HG03520 (cell line): ENCODE data around the gene EIF4H.
"Not testable (repeated sequence)": the region's sequence is repeated elsewhere in the genome, so short reads cannot be mapped to it uniquely, and the experiment has no call there.

Source experiments
- ATAC-seq: cut with Tn5 transposase; IDR thresholded peaks from one replicate; pipeline ENCODE4 v1.9.1; 2021; ENCODE audit warnings: mild to moderate bottlenecking, moderate library complexity; ENCODE audit not compliant: unreplicated experiment

Gene EIF4H

DNA sequence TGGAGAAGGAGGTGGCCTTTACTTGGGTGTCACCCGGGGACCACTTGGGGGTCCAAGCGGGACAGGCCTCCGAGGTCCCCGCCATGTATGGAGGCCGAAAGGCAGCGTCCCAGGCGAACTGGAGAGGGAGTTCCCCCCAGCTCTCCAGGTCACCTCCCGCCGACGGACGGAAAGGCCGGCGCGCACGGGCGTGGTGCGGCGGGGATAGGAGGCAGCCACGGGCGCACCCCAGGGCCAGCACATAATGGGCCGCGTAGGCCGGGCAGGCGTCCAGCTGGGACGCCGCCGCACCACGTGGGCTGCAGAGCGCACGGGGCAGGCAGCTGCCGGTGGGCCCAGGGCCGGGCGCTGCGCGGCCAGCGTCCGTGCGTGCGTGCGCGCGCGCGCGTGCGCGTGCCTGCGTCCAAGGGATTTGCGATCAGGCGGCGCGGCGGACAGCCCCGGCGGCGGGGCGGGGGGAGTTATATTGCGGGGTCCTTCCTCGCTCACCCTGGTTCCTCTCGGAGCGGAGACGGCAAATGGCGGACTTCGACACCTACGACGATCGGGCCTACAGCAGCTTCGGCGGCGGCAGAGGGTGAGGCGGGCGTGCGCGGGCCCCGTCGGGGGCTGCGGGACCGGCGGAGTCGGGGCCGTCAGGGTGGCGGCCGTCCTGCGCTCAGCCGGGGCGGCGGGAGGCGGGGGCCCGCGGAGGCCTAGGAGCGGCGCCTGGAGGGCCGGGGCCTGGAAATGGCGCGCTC is at the start of gene EIF4H:
Gene EIF4H, plus strand, starts transcription at position 491 of the 740 bp plus-strand sequence. Its CDS starts 28 bp downstream, at position 519.
- ATAC-seq: peak; percentile 60

DNA sequence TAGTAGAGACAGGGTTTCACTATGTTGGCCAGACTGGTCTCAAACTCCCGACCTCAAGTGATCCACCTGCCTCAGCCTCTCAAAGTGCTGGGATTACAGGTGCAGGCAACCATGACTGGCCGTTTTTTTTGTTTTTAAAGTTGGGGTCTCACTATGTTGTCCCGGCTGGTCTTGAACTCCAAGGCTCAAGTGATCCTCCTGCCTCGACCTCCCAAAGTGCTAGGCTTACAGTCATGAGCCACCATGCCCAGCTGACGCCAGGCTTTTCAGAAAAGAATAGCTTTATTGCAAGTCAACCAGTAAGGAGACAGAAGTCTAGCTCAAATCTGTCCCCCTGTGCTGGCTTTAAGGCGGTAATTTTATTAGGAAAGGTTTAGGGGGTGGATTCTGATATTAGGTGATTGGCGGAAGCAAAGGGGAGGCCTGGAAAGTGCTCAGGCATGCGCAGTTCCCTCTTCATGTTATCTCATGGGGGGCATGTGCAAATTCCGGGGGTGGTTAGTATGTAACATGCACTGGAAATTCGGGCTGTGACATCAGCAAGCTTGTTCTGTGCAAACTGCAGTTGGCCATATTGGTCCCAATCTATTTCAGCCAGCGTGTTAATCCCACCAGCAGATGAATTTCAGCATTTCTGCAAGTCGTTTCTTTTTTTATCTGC is 47.8 kb upstream of the EIF4H start:
- ATAC-seq: no peak

DNA sequence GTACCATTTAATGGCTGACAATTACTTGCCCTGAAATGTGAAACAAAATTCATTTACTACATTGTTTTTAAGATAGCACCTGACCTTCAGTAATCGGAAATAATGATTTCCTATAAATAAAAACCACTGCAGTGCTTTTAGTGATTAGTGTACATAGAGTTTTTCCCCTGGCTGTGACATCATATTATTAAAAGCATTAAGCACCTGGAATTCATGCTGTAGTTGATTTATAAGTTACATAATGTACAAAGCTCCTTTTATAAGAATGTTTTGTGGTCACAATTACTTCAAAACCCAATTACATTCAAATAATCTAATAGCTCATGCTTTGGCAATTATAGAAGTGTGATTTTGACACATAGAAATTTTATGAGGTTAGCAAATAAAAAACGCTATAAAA is 44.3 kb upstream of the EIF4H start:
- ATAC-seq: no peak

DNA sequence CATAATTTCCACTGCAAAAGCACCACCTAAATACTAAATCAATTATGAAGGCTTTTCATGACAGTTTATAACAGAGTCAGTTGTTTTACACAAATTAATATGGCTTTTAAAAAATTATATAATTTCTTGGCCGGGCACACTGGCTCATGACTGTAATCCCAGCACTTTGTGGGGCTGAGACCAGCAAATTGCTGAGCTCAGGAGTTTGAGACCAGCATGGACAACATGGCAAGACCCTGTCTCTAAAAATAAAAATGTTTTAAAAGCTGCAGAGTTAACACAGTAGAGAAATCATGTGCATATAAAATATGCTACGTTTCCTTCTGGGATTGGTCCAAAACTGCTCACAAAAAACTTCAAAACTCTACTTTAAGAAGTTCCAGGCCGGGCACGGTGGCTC is 43.6 kb upstream of the EIF4H start:
- ATAC-seq: no peak

DNA sequence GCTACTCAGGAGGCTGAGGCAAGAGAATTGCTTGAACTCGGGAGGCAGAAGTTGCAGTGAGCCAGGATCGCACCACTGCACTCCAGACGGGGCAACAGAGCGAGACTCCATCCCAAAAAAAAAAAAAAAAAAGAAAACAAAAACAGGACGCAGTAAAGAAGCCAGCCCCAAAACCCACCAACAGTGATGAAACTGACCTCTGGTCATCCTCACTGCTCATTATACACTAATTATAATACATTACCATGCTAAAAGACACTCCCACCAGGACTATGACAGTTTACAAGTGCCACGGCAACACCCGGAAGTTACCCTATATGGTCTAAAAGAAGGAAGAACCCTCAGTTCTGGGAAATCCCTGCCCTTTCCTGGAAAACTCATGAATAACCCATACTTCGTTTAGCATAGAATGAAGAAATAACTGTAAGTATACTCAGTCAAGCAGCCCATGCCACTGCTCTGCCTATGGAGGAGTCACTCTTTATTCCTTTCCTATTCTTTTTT is 40.0 kb upstream of the EIF4H start:
- ATAC-seq: no peak

DNA sequence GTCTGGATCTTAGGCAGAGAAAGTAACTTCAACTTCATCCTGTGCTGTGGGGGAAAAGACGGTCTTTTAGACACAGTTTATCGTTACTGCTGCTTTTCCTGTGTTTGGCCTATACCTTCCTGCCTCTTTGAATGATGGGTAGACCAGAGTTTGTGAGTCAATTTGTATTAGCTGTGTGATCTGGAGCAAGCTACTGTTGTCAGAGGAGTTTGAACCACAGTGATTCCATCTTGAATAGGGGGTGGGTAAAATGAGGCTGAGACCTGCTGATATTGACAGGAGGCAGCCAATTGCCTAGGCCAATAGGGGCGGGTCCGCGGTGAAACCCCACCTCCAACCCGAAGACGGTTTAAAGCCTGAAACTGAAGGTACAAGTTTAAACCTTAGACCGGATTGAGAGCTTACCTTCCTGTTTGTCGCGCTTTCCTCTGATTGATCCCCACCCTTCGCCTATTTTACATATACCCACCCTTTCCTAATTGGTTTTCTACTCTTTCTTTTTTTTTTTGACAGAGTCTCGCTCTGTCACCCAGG is 35.8 kb upstream of the EIF4H start:
- no peak for ATAC-seq

DNA sequence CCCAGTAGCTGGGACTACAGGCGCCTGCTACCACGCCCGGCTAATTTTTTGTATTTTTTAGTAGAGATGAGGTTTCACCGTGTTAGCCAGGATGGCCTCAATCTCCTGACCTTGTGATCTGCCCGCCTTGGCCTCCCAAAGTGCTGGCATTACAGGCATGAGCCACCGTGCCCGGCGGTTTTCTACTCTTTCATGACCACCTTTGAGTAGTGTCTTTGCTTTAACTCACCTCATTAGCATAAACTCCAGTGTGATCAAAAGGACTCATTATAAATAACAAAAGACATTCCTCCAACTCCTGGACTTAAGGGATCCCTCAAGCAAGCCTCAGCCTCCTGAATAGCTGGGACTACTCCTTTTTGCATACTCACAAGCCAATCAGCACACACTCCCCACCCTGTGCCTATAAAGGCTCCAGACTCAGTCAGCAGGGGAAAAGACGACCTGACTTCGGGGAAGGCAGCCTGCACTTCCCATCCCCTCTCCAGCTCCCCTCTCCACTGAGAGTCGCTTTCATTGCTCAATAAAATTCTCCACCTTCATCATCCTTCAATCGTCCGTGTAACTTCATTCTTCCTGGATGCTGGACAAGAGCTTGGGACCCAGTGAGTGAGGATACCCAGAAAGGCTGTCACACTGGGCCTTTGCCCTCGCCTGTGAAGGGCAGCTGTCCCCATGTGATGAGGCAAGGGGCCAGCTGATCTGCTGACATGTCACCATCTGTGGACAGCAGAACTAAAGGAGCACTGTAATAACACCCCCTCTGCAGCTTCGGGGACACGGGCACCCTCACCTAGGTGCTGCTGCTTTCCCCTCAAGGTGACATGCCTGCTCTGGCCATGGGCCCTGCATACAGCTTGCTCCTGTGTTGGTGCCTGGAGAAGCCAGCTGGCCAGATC is 35.0 kb upstream of the EIF4H start:
- ATAC-seq: no peak

DNA sequence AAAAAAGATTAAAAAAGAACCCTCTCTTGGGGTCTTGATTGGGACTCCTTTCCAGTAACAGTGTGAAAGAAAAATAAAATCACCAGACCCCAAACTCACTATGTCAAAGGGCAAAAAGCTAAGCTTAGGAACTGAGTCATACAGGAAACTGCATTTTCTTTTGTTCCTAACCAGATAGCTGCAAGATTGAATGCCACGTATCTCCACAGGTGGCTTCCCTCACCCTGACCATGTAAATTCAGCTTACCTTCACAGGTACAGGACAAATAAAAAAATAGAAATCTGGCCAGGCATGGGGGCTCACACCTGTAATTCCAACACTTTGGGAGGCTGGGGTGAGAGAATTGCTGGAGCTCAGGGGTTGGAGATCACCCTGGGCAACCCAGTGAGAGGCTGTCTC is 32.5 kb upstream of the EIF4H start:
- ATAC-seq: no peak

DNA sequence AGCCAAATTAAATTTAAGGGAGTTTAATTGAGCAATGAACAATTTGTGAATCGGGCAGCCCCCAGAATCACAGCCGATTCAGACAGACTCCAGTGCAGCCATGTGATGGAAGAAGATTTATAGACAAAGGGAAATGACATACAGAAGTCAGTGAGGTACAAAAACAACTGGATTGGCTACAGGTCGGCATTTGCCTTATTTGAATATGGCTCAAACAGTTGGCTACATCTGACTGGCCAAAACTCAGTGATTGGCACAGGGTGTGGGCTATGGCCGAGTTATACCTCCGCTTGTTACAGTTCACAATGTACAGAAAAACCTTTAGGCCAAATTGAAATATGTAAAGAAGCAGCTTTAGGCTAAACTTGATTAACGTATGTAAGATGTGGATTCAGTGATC is 30.8 kb upstream of the EIF4H start:
- ATAC-seq: no peak

DNA sequence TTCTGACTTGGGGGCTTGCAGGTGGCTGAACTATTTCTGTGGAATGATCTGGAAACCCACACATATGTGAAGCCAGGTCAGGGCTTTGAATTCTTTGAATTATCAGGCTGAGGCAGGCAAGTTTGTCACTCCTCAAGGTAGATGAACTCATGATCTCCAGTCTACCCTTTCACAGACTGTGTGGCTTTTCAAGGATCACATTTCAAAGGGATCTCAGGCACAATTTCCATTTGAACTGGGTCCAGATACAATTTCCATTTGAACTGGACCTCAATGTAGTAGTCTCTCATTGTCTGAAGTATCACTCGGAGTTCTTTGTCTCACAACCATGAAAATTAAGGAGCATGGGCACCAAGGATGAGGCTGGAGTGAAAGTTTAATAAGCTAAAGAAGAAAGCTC is 25.7 kb upstream of the EIF4H start:
- no peak for ATAC-seq

DNA sequence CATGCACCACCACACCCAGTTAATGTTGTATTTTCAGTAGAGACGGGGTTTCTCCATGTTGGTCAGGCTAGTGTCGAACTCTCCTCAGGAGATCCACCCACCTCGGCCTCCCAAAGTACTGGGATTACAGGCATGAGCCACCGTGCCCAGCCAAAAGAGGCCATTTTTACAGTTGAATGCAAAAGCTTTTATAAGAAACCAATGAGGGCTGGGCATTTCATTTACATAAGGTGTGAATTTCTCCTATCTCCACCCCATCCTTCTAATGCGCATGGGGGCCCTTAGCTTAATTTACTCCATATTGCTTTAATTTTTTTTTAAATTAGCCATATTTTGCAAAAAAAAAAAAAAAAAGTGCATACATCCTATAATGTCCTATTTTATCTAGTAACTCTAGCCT is 25.1 kb upstream of the EIF4H start:
- ATAC-seq: no peak

DNA sequence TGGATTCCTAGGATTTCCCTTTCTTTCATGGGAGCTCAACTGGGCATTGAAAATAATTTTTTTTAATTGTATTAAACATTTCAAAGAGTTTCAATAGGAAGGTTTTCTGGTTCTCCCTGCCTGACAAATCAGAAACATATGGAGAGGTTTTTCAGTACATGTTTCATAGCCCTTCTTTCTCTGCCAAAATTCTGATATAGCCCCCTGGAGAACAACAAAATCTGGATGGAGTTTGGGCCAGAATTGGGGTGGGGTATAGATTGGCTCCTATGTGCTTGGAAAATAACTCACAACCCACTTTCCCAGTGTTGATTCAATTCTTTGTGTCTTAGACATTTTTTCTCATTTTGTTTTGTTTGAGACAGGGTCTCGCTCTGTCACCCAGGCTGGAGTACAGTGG is 24.6 kb upstream of the EIF4H start:
- no peak for ATAC-seq

DNA sequence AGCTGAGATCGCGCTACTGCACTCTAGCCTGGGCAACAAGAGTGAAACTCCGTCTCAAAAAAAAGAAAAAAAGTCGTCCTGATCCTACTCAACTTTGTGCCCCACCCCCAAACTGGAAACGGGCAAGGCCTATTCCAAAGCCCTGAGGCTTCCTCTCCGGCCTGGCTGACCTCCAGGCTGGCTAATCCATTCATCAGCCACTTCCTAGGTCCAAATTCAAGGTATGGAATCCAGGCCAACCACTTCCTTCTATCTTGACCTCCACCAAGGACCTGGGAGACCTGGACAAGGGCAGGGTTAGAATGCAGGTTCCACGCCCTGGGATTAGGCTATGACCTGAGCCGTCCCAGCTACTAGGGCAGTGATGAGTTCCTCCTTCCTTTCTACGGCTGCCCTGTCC is 20.4 kb upstream of the EIF4H start:
- ATAC-seq: no peak

DNA sequence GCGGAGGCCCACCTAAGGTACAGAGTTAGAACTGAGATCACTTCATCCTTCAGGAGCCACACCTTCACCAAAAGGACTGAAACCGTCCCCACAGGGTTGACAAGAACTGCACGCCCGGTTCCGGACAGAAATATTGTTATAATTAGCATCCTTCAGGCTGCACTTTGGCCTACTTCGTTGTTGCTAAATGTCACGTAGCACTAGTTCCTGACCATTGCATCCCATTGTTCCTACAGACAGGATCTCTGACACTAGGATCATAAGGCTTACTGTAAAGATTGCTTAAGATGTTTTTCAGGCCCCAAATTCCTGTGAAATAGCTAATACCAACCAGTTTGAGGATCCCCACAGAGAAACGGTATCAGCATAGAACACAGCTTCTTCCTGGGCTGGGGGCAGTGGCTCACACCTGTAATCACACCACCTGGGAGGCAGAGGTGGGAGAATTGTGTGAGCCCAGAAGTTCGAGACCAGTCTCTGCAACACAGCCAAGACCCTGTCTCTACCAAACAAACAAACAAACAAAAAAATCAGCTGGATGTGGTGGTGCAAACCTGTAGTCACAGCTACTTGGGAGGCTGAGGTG is 18.3 kb upstream of the EIF4H start:
- ATAC-seq: no peak

DNA sequence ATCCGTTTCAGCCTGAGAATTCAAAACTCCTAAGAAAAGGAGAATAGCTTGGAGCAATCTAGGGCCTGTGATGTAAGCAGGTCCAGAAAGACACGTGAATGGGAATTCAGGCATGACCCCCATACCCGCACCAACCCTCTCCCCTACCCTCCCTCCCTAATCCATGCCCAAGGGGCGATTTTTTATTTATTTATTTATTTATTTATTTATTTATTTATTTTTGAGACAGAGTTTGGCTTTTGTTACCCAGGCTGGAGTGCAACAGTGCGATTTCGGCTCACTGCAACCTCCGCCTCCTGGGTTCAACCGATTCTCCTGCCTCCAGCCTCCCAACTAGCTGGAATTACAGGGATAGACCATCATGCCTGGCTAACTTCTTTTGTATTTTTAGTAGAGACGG is 16.6 kb upstream of the EIF4H start:
- ATAC-seq: no peak

DNA sequence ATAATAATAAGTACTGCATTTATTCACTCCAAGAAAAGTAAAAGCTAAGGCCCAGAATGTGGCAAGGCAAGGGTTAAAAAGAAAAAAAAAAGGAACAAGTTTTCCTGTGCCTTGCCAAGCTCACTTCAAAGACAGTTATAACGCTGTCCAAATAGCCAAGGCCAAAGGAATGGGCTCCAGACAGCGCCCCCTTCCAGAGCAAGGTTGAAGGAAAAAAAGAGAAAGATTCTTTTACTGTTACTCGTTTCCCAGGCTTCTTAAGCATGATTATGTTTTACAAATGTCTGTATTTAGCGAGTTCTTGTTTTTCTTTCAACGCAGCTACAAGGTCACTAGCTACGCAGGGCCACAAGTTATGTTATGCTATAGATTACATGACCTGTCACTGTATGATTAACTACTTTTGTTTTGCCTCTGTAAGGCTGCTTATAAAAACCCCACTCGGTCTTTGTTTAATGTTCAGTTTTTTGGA is 9.1 kb upstream of the EIF4H start:
- ATAC-seq: no peak

DNA sequence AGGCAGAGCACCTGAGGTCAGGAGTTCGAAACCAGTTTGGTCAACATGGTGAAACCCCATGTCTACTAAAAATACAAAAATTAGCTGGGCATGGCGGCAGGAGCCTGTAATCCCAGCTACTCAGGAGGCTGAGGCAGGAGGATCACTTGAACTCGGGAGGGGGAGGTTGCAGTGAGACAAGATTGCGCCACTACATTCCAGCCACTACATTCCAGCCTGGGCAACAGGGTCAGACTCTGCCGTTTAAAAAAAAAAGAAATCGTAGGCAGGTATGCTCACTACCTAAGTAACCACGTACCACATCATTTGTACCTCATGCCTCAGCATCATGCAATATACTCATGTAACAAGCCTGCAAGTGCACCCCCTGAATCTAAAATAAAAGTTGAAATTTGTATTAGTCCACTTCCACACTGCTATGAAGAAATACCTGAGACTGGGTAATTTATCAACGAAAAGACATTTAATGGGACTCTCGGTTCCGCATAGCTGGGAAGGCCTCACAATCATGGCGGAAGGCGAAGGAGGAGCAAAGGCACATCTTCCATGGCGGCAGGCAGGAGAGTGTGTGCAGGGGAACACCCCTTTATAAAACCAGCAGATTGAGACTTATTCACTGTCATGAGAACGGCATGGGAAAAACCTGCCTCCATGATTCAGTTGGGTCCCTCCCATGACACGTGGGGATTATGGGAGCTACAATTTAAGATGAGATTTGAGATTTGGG is 8.1 kb upstream of the EIF4H start:
- ATAC-seq: no peak

DNA sequence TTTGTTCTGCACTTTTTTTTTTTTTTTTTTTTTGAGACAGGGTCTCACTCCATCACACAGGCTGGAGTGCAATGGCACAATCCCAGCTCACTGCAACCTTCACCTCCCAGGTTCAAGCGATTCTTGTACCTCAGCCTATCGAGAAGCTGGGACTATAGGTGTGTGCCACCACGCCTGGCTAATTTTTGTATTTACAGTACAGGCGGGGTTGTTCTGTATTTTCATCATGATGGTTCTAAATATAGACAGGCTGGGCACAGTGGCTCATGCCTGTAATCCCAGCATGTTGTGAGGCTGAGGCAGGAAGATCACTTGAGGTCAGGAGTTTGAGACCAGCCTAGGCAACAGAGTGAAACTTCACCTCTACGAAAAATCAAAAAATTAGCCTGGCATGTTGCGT is 6.8 kb upstream of the EIF4H start:
- not testable (repeated sequence) for ATAC-seq

DNA sequence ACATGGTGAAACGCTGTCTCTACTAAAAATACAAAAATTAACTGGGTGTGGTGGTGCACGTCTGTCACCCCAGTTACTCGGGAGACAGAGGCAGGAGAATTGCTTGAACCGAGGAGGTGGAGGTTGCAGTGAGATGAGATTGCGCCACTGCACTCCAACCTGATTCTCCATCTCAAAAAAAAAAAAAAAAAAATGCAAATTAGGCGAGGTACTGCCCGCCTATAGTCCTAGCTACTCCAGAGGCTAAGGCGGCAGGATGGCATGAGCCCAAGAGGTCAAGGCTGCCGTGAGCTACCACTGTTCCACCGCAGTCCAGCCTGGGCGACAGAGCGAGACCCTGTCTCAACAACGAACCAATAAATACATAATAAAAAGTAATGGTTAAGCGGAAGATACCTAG is 1.1 kb upstream of the EIF4H start:
- ATAC-seq: no peak

DNA sequence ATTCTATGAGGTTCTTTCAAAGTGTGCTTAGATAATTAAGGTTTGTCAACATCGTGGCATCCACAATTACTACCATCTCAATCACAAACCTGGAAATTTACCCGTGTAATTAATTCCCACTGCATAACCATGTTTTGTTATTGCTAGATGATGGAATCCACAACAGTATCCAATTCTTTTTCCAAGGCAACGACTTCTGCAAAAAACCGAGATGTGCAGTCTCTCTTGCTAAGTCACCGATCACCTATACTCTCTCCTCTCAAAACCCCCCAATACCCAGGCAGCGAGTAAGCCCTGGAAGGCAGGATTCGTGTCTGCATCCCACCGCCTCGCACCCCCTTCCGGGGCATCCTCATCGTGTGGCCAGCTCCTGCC is 678 bp upstream of the EIF4H start:
- ATAC-seq: peak; percentile 3
